ENCODE results near the gene KIRREL3.

The KIRREL3 gene

GRCh38 chr11:126547161-126547560 lies 453.4 kb downstream of the KIRREL3 start:
- Histone ChIP-seq H3K79me2 (ENCODE audit: insufficient read depth, low read depth) (no peaks in the 10 kb centered on the region), H3K4me2 (no peak overlapping the region), H3K27ac (no peak overlapping the region), H3K36me3 (ENCODE audit: insufficient read depth) (no peaks in the 10 kb centered on the region), H3K27me3 (ENCODE audit: insufficient read depth, low read depth) (no peaks in the 10 kb centered on the region), H4K20me1 (ENCODE audit: insufficient read depth) (no peaks in the 10 kb centered on the region), H3K9ac (no peak overlapping the region), H2AFZ (ENCODE audit: low read depth) (no peak overlapping the region), H3K4me3 (IDR thresholded peaks at IDR 0.05; ENCODE audit: insufficient read depth, low read depth, low read length) (no peak overlapping the region), H3K4me1 (ENCODE audit: low read depth, poor library complexity, severe bottlenecking) (no peaks in the 10 kb centered on the region)
- no peak for TF ChIP-seq CTCF (conservative IDR thresholded peaks at IDR 0.05; ENCODE audit: low read depth, low read length)

GRCh38 chr11:126546694-126547093 lies 453.9 kb downstream of the KIRREL3 start:
- Histone ChIP-seq H4K20me1 (ENCODE audit: insufficient read depth) (no peaks in the 10 kb centered on the region), H3K27ac (no peak overlapping the region), H3K9ac (no peak overlapping the region), H3K4me3 (IDR thresholded peaks at IDR 0.05; ENCODE audit: insufficient read depth, low read depth, low read length) (no peak overlapping the region), H2AFZ (ENCODE audit: low read depth) (no peak overlapping the region), H3K79me2 (ENCODE audit: insufficient read depth, low read depth) (no peaks in the 10 kb centered on the region), H3K4me1 (ENCODE audit: low read depth, poor library complexity, severe bottlenecking) (no peaks in the 10 kb centered on the region), H3K4me2 (no peak overlapping the region), H3K36me3 (ENCODE audit: insufficient read depth) (no peaks in the 10 kb centered on the region), H3K27me3 (ENCODE audit: insufficient read depth, low read depth) (no peaks in the 10 kb centered on the region)
- no peak for TF ChIP-seq CTCF (conservative IDR thresholded peaks at IDR 0.05; ENCODE audit: low read depth, low read length)

GRCh38 chr11:126546191-126546590 lies 454.4 kb downstream of the KIRREL3 start:
- Histone ChIP-seq H3K79me2 (ENCODE audit: insufficient read depth, low read depth) (no peaks in the 10 kb centered on the region), H4K20me1 (ENCODE audit: insufficient read depth) (no peaks in the 10 kb centered on the region), H3K4me2 (no peak overlapping the region), H3K4me3 (IDR thresholded peaks at IDR 0.05; ENCODE audit: insufficient read depth, low read depth, low read length) (no peak overlapping the region), H2AFZ (ENCODE audit: low read depth) (no peak overlapping the region), H3K9ac (no peak overlapping the region), H3K4me1 (ENCODE audit: low read depth, poor library complexity, severe bottlenecking) (no peaks in the 10 kb centered on the region), H3K36me3 (ENCODE audit: insufficient read depth) (no peaks in the 10 kb centered on the region), H3K27me3 (ENCODE audit: insufficient read depth, low read depth) (no peaks in the 10 kb centered on the region), H3K27ac (no peak overlapping the region)
- TF ChIP-seq CTCF (conservative IDR thresholded peaks at IDR 0.05; ENCODE audit: low read depth, low read length), result no peak

GRCh38 chr11:126545057-126545555 lies 455.5 kb downstream of the KIRREL3 start:
- H3K4me1 ChIP-seq (ENCODE audit: low read depth, poor library complexity, severe bottlenecking), result no peaks in the 10 kb centered on the region
- H3K9ac ChIP-seq, result no peak overlapping the region
- H2AFZ ChIP-seq (ENCODE audit: low read depth), result no peak overlapping the region
- no peaks in the 10 kb centered on the region for H3K36me3 ChIP-seq (ENCODE audit: insufficient read depth)
- H3K27ac ChIP-seq, result no peak overlapping the region
- H3K4me2 ChIP-seq, result no peak overlapping the region
- no peaks in the 10 kb centered on the region for H3K79me2 ChIP-seq (ENCODE audit: insufficient read depth, low read depth)
- H3K4me3 ChIP-seq (IDR thresholded peaks at IDR 0.05; ENCODE audit: insufficient read depth, low read depth, low read length), result no peak overlapping the region
- no peaks in the 10 kb centered on the region for H4K20me1 ChIP-seq (ENCODE audit: insufficient read depth)
- no peak for TF ChIP-seq CTCF (conservative IDR thresholded peaks at IDR 0.05; ENCODE audit: low read depth, low read length)
- H3K27me3 ChIP-seq (ENCODE audit: insufficient read depth, low read depth), result no peaks in the 10 kb centered on the region
